Stromal cell of bone marrow (primary cell): Measurements from ENCODE around the gene IFT122.

Source experiments
- DNase-seq: peaks from one replicate; pipeline ENCODE4 v3.0.0-alpha.2; 2012; ENCODE audit warnings: low read depth

The IFT122 gene

GRCh38 chr3:129558772-129559564, 118.9 kb downstream of the IFT122 start:
- DNase-seq: peak; percentile 53

- DNase-seq: no peak
Observed at GRCh38 chr3:129559565-129560079, 119.6 kb downstream of the IFT122 start.

DNA sequence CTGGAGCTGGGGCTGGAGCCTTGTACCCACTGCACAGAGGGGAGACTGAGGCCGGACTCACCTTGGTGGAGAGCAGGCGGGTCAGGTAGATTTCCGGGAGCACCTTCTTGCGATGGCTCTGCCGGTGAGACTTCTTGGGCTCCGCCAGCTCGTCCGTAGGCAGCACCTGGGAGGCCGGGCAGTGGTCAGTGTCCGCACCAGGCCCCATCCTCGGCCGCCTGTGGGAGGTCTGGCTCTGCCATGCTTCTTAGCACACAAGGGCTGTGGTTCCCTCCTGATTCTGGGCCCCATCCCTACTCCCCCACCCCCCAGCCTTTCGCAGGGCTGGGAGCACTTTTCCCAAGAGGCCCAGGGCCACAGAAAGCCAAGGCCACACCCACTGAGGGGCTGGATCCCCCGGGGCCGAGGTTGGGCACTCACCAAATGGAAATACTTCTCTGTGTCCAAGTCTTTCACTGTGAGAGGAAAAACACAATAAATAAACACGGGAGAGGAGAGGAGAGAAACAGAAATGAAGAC, 120.3 kb downstream of the IFT122 start:
- peak; percentile 21 for DNase-seq

- peak; percentile 69 for DNase-seq
Observed at GRCh38 chr3:129560911-129561594, 121.0 kb downstream of the IFT122 start.

GRCh38 chr3:129561619-129562248, 121.7 kb downstream of the IFT122 start:
- no peak for DNase-seq

DNA sequence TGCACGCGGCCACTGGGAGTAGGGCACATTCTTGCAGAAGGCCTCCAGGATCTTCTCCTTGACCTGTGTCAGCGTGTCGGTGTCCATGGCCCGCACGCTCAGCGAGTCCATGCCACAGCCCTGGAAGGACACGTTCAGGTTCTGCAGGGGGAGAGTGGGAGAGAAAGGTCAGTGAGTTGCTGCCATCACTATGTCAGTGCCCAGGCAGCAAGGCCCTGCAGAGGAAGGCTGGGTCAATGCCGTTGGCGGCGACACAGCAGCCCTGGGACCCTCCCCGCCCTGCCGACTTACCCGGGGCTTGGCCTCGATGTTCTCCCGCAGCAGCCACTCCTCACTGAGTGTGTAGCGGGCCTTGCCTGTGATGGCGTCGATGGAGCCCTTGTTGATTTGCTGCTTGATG, 122.8 kb downstream of the IFT122 start:
- DNase-seq: no peak

GRCh38 chr3:129563332-129563731, 123.3 kb downstream of the IFT122 start:
- no peak for DNase-seq

GRCh38 chr3:129563850-129564535, 124.0 kb downstream of the IFT122 start:
- no peak for DNase-seq

DNA sequence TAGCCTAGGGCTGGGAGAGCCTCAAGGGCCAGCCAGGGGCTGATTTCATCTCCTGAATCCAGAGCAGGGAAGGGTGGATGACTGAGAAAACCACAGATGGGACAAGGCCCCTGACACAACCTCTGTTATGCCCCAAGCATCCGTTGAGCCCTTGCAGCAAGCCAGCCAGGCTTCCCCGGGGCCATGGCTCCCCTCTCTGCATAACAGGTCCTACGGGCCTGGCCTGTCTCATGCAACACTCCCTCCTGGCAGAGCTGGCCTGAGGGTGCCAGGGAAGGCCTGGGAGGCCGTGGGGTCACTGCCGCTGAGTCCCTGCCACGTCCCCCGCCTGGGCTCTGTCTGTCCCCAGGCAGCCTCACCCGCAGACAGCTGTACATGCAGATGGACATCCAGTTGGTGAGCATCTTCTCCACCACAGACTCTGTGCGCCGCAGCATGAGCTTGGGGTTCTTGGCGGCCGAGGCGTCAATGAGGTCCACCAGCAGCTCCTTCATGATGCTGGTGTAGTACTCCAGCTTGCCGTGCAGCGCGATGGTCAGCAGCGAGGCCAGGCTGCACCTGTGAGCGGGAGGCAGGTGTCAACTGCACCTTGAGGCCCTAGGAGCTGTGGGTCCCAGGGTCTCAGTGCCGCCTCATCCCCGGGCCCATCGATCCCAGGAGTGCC, 125.1 kb downstream of the IFT122 start:
- no peak for DNase-seq

DNA sequence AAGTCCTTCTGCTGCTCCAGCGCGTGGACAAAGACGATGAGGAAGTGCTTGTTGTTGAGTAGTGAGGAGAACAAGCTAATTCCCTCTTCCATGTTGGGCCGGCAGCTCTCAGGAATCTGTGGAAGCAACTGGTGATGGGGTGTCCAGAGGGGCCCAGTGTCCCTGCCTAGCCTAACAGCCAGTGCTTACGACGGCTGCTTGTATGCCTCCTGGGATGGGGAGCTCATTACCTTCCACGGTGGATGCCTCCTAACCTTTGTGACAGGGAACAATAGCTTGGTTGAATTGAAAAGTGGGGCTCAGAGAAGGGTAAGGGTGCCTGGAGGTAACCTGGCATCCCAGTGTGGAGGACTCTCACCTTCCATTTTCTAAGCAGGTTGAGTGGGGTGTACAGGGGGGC, 125.9 kb downstream of the IFT122 start:
- no peak for DNase-seq

GRCh38 chr3:129567176-129567705, 127.2 kb downstream of the IFT122 start:
- DNase-seq: no peak

- DNase-seq: no peak
Observed at GRCh38 chr3:129567939-129568338, 127.9 kb downstream of the IFT122 start.

DNA sequence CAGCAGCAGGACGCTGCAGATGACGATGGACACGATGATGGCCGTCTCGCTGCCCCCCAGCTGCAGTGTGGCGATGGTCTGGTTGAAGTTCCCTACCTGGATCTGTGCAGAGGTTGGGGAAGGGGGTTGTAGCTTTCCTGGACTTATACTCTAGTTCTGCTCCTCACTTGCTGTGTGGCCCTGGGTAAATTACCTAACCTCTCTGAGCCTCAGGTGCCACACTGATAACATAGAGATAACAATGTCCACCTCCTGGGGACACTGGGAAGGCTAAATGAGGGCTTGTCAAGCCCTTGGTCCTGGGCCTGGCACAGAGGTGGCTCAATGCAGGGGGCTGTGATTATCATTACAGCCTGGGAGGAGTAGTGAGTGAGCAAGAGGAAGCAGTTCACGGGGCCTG, 129.8 kb downstream of the IFT122 start:
- no peak for DNase-seq
